ENCODE measurements around the gene PKD2.

PKD2 gene

GRCh38 chr4:87973283-87974169, 33.9 kb upstream of the PKD2 start:
- Histone ChIP-seq H3K4me3 (peak overlapping the region in 1 of 10 experiments; percentile 16; a peak in 1 of 20 replicates), H3K36me3 (peaks cover 0 to 16% (median 0%) of the 10 kb centered on the region in 11 experiments; a peak in 3 of 22 replicates), H3K9ac (peak overlapping the region in 2 of 11 experiments; percentile 28 to 33; a peak in 2 of 22 replicates), H3K4me2 (peak overlapping the region in 5 of 11 experiments; percentile 44 to 85 (median 74); a peak in 10 of 22 replicates), H4K20me1 (peaks cover 0 to 23% (median 0%) of the 10 kb centered on the region in 11 experiments; a peak in 3 of 22 replicates), H3K4me1 (peaks cover 15 to 78% (median 24%) of the 10 kb centered on the region in 10 experiments), H3K27me3 (no peaks in the 10 kb centered on the region), H3K9me3 (replicated peaks in 1 of 11) (no peaks in the 10 kb centered on the region), H3K27ac (peak overlapping the region in 4 of 11 experiments; percentile 8 to 42 (median 19); a peak in 5 of 22 replicates)
- no peak for TF ChIP-seq Cebpa-rat (IDR thresholded peaks at IDR 0.05)

- H3K4me3 ChIP-seq, result peak overlapping the region in 6 of 10 experiments; percentile 46 to 65 (median 57); a peak in 11 of 20 replicates
- H3K9ac ChIP-seq, result peak overlapping the region in 7 of 11 experiments; percentile 4 to 78 (median 47); a peak in 8 of 22 replicates
- H3K36me3 ChIP-seq, result peaks cover 0 to 24% (median 0%) of the 10 kb centered on the region in 11 experiments; a peak in 9 of 22 replicates
- no peaks in the 10 kb centered on the region for H3K27me3 ChIP-seq
- peaks cover 15 to 85% (median 22%) of the 10 kb centered on the region in 10 experiments for H3K4me1 ChIP-seq
- H3K9me3 ChIP-seq (replicated peaks in 1 of 11), result no peaks in the 10 kb centered on the region
- TF ChIP-seq Cebpa-rat (IDR thresholded peaks at IDR 0.05), result no peak
- peak overlapping the region in 7 of 11 experiments; percentile 33 to 70 (median 46); a peak in 12 of 22 replicates for H3K27ac ChIP-seq
- peak overlapping the region; percentile 51 to 85 (median 68) for H3K4me2 ChIP-seq
- peaks cover 0 to 33% (median 0%) of the 10 kb centered on the region in 11 experiments; a peak in 4 of 22 replicates for H4K20me1 ChIP-seq
Observed at GRCh38 chr4:87974856-87975462, 32.5 kb upstream of the PKD2 start.

GRCh38 chr4:87975466-87975865, 32.0 kb upstream of the PKD2 start, which contains the start of gene SPP1:
Gene SPP1, plus strand, starts transcription at chr4:87975714. Its CDS starts 1,182 bp downstream, at chr4:87976896.
- peaks cover 0 to 38% (median 0%) of the 10 kb centered on the region in 11 experiments; a peak in 4 of 22 replicates for H4K20me1 ChIP-seq
- H3K27ac ChIP-seq, result peak within 1 kb of the TSS in 8 of 11 experiments; percentile 19 to 70 (median 46); a peak in 14 of 22 replicates
- no peaks in the 10 kb centered on the region for H3K9me3 ChIP-seq (replicated peaks in 1 of 11)
- peaks cover 0 to 29% (median 0%) of the 10 kb centered on the region in 11 experiments; a peak in 9 of 22 replicates for H3K36me3 ChIP-seq
- peak within 1 kb of the TSS in 8 of 11 experiments; percentile 10 to 78 (median 48); a peak in 10 of 22 replicates for H3K9ac ChIP-seq
- H3K27me3 ChIP-seq, result no peaks in the 10 kb centered on the region
- H3K4me2 ChIP-seq, result peak within 1 kb of the TSS; percentile 51 to 85 (median 68)
- H3K4me3 ChIP-seq, result peak within 1 kb of the TSS in 7 of 10 experiments; percentile 9 to 65 (median 54); a peak in 14 of 20 replicates
- no peak for TF ChIP-seq Cebpa-rat (IDR thresholded peaks at IDR 0.05)
- peaks cover 15 to 84% (median 22%) of the 10 kb centered on the region in 10 experiments for H3K4me1 ChIP-seq

- Histone ChIP-seq H3K27me3 (no peaks in the 10 kb centered on the region), H3K27ac (peak overlapping the region in 3 of 11 experiments; percentile 13 to 70 (median 64); a peak in 5 of 22 replicates), H4K20me1 (peaks cover 0 to 53% (median 0%) of the 10 kb centered on the region in 11 experiments; a peak in 4 of 22 replicates), H3K9me3 (replicated peaks in 1 of 11) (no peaks in the 10 kb centered on the region), H3K4me2 (peak overlapping the region in 5 of 11 experiments; percentile 41 to 85 (median 74); a peak in 9 of 22 replicates), H3K4me1 (peaks cover 15 to 76% (median 22%) of the 10 kb centered on the region in 10 experiments), H3K9ac (peak overlapping the region in 4 of 11 experiments; percentile 32 to 78 (median 67); a peak in 9 of 22 replicates), H3K36me3 (peaks cover 0 to 49% (median 12%) of the 10 kb centered on the region in 11 experiments; a peak in 11 of 22 replicates), H3K4me3 (peak overlapping the region in 6 of 10 experiments; percentile 38 to 63 (median 56); a peak in 10 of 20 replicates)
- TF ChIP-seq Cebpa-rat (IDR thresholded peaks at IDR 0.05), result no peak
Observed at GRCh38 chr4:87977521-87978278, 29.7 kb upstream of the PKD2 start.

- H3K9ac ChIP-seq, result peak overlapping the region in 2 of 11 experiments; percentile 69 to 78; a peak in 2 of 22 replicates
- H3K27ac ChIP-seq, result peak overlapping the region in 3 of 11 experiments; percentile 25 to 70 (median 64); a peak in 5 of 22 replicates
- peaks cover 15 to 67% (median 17%) of the 10 kb centered on the region in 10 experiments for H3K4me1 ChIP-seq
- peak overlapping the region in 2 of 10 experiments; percentile 60 to 61; a peak in 5 of 20 replicates for H3K4me3 ChIP-seq
- no peaks in the 10 kb centered on the region for H3K9me3 ChIP-seq (replicated peaks in 1 of 11)
- H3K27me3 ChIP-seq, result no peaks in the 10 kb centered on the region
- TF ChIP-seq Cebpa-rat (IDR thresholded peaks at IDR 0.05), result no peak
- H3K36me3 ChIP-seq, result peaks cover 0 to 50% (median 12%) of the 10 kb centered on the region in 11 experiments; a peak in 11 of 22 replicates
- peaks cover 0 to 62% (median 0%) of the 10 kb centered on the region in 11 experiments; a peak in 4 of 22 replicates for H4K20me1 ChIP-seq
- H3K4me2 ChIP-seq, result peak overlapping the region in 4 of 11 experiments; percentile 41 to 85 (median 79); a peak in 9 of 22 replicates
Observed at GRCh38 chr4:87978681-87979080, 28.8 kb upstream of the PKD2 start.

- peaks cover 0 to 50% (median 12%) of the 10 kb centered on the region in 11 experiments; a peak in 11 of 22 replicates for H3K36me3 ChIP-seq
- H3K27me3 ChIP-seq, result no peaks in the 10 kb centered on the region
- H3K27ac ChIP-seq, result peak overlapping the region in 3 of 11 experiments; percentile 25 to 70 (median 64); a peak in 4 of 22 replicates
- no peaks in the 10 kb centered on the region for H3K9me3 ChIP-seq (replicated peaks in 1 of 11)
- H3K4me3 ChIP-seq, result peak overlapping the region in 2 of 10 experiments; percentile 60 to 61; a peak in 3 of 20 replicates
- peak overlapping the region in 3 of 11 experiments; percentile 74 to 85 (median 84); a peak in 6 of 22 replicates for H3K4me2 ChIP-seq
- H3K9ac ChIP-seq, result peak overlapping the region in 3 of 11 experiments; percentile 3 to 78 (median 19); a peak in 4 of 22 replicates
- peaks cover 12 to 55% (median 15%) of the 10 kb centered on the region in 10 experiments for H3K4me1 ChIP-seq
- H4K20me1 ChIP-seq, result peaks cover 0 to 67% (median 0%) of the 10 kb centered on the region in 11 experiments; a peak in 4 of 22 replicates
- TF ChIP-seq Cebpa-rat (IDR thresholded peaks at IDR 0.05), result no peak
Observed at GRCh38 chr4:87979810-87980209, 27.6 kb upstream of the PKD2 start.

GRCh38 chr4:87981486-87981885, 25.9 kb upstream of the PKD2 start:
- H3K4me1 ChIP-seq, result peaks cover 0 to 50% (median 4%) of the 10 kb centered on the region in 10 experiments; a peak in 9 of 20 replicates
- H3K27ac ChIP-seq, result no peak overlapping the region
- H3K9ac ChIP-seq, result no peak overlapping the region
- TF ChIP-seq Cebpa-rat (IDR thresholded peaks at IDR 0.05), result no peak
- no peak overlapping the region for H3K4me3 ChIP-seq
- no peaks in the 10 kb centered on the region for H3K27me3 ChIP-seq
- H3K9me3 ChIP-seq (replicated peaks in 1 of 11), result no peaks in the 10 kb centered on the region
- H3K4me2 ChIP-seq, result no peak overlapping the region
- peaks cover 0 to 50% (median 12%) of the 10 kb centered on the region in 11 experiments; a peak in 11 of 22 replicates for H3K36me3 ChIP-seq
- peaks cover 0 to 62% (median 0%) of the 10 kb centered on the region in 11 experiments; a peak in 4 of 22 replicates for H4K20me1 ChIP-seq
